Kidney glomerular epithelial cell (primary cell): ENCODE results near the gene GLYR1.

Source experiments
- DNase-seq: peaks from one replicate; lab custom pipeline; 2025; lab: John Stamatoyannopoulos, UW

Gene GLYR1

GRCh38 chr16:4763791-4764190 is 83.3 kb downstream of the GLYR1 start:
- DNase-seq, result no peak

GRCh38 chr16:4762205-4762604 is 84.9 kb downstream of the GLYR1 start:
- DNase-seq, result no peak

GRCh38 chr16:4760221-4760910 is 86.7 kb downstream of the GLYR1 start:
- no peak for DNase-seq

- DNase-seq, result no peak
Observed at GRCh38 chr16:4755687-4756086, 91.4 kb downstream of the GLYR1 start.

GRCh38 chr16:4754865-4755264 is 92.2 kb downstream of the GLYR1 start:
- no peak for DNase-seq

GRCh38 chr16:4753227-4753626 is 93.9 kb downstream of the GLYR1 start:
- DNase-seq, result no peak
